DMS53 treated with DMSO at 0.1 percent for 48 hours (cell line): ENCODE measurements around the gene L3MBTL4.
A peak's percentile ranks its signal among the peaks of the same experiment; 100 is the strongest.
"Not testable (repeated sequence)": the region's sequence is repeated elsewhere in the genome, so short reads cannot be mapped to it uniquely, and the experiment has no call there.

Experiments used
- DNase-seq: peaks from one replicate; lab custom pipeline; 2025; ENCODE audit not compliant: unreplicated experiment; lab: John Stamatoyannopoulos, UW

L3MBTL4 gene

GRCh38 chr18:6315517-6316331 lies 99.0 kb downstream of the L3MBTL4 start:
- no peak for DNase-seq

- no peak for DNase-seq
Measured at GRCh38 chr18:6313415-6313814, 101.3 kb downstream of the L3MBTL4 start.

GRCh38 chr18:6311456-6312215 lies 103.1 kb downstream of the L3MBTL4 start:
- no peak for DNase-seq

- DNase-seq: no peak
Measured at GRCh38 chr18:6310714-6311113, 104.0 kb downstream of the L3MBTL4 start.

GRCh38 chr18:6297875-6298274 lies 116.8 kb downstream of the L3MBTL4 start:
- no peak for DNase-seq

- no peak for DNase-seq
Measured at GRCh38 chr18:6294148-6294784, 120.4 kb downstream of the L3MBTL4 start.

GRCh38 chr18:6289843-6290242 lies 124.9 kb downstream of the L3MBTL4 start:
- DNase-seq: no peak

- DNase-seq: no peak
Measured at GRCh38 chr18:6286585-6286984, 128.1 kb downstream of the L3MBTL4 start.

- DNase-seq: no peak
Measured at GRCh38 chr18:6284761-6285160, 129.9 kb downstream of the L3MBTL4 start.

GRCh38 chr18:6284300-6284699 lies 130.4 kb downstream of the L3MBTL4 start:
- DNase-seq: no peak

GRCh38 chr18:6281874-6282273 lies 132.8 kb downstream of the L3MBTL4 start:
- no peak for DNase-seq

- DNase-seq: no peak
Measured at GRCh38 chr18:6280211-6280743, 134.4 kb downstream of the L3MBTL4 start.

GRCh38 chr18:6279308-6279707 lies 135.4 kb downstream of the L3MBTL4 start:
- no peak for DNase-seq

GRCh38 chr18:6273423-6273822 lies 141.3 kb downstream of the L3MBTL4 start:
- no peak for DNase-seq

- peak; percentile 52 for DNase-seq
Measured at GRCh38 chr18:6272144-6272543, 142.6 kb downstream of the L3MBTL4 start.

GRCh38 chr18:6271585-6271984 lies 143.1 kb downstream of the L3MBTL4 start:
- DNase-seq: no peak

GRCh38 chr18:6270771-6271216 lies 143.9 kb downstream of the L3MBTL4 start:
- DNase-seq: no peak

- no peak for DNase-seq
Measured at GRCh38 chr18:6269660-6270332, 144.9 kb downstream of the L3MBTL4 start.

GRCh38 chr18:6266212-6266611 lies 148.5 kb downstream of the L3MBTL4 start:
- no peak for DNase-seq

- DNase-seq: no peak
Measured at GRCh38 chr18:6261938-6262337, 152.8 kb downstream of the L3MBTL4 start.

GRCh38 chr18:6259324-6259723 lies 155.4 kb downstream of the L3MBTL4 start:
- DNase-seq: not testable (repeated sequence)
